PFSK-1 (cell line): ENCODE data around the gene CNTNAP5.

Experiments
- POLR2AphosphoS5 ChIP-seq: IDR thresholded peaks from 2 replicates; pipeline ENCODE4 v1.6.1; 2012; ENCODE audit warnings: low read depth, mild to moderate bottlenecking, control low read depth, low read length, moderate library complexity
- REST ChIP-seq, 2 experiments: IDR thresholded peaks; 2 replicates each; pipeline versions ENCODE4 v1.6.1 to v1.8.0; 2011 to 2012; ENCODE audit warnings: low read depth in 2 of 2, low read length in 2 of 2, control low read depth in 1 of 2, inconsistent platforms in 1 of 2, mild to moderate bottlenecking in 1 of 2, moderate library complexity in 1 of 2; ENCODE audit not compliant: insufficient read depth in 1 of 2
- TAF1 ChIP-seq: IDR thresholded peaks from 2 replicates; pipeline ENCODE4 v1.6.1; 2012; ENCODE audit warnings: low read length, control low read depth, borderline replicate concordance; ENCODE audit not compliant: insufficient read depth

- no peak for TF ChIP-seq REST (IDR thresholded peaks at IDR 0.05; ENCODE audit: insufficient read depth in 1 of 2, low read depth in 2 of 2, low read length in 2 of 2)
- no peak for TF ChIP-seq TAF1
- TF ChIP-seq POLR2AphosphoS5, result no peak
These were observed 40.5 kb downstream of the CNTNAP5 start for GRCh38 chr2:124065636-124066035.
